WTC11 (cell line): Measurements from ENCODE around the gene DUSP6. TPM values are rescaled to one million over a fixed set of nuclear protein-coding genes. Genes with fewer than 3 reads are reported as not detected.
A peak's percentile ranks its signal among the peaks of the same experiment; 100 is the strongest.

Experiments used
- ATAC-seq: fragments of 200-7000 bp; cut with Tn5 transposase; 2 replicates; pipeline ENCODE4 v1.10.0; 2021; ENCODE audit warnings: mild to moderate bottlenecking, moderate library complexity
- CTCF ChIA-PET: fragments of 300-600 bp; sonication (Branson Sonifier 250); formaldehyde crosslinking; loops from one replicate; lab custom pipeline; 2021; ENCODE audit warnings: antibody characterized with exemption; lab: Charles Lee
- POLR2A ChIA-PET: fragments of 350-600 bp; sonication (Branson Sonifier 250); formaldehyde crosslinking; loops from one replicate; lab custom pipeline; 2021; ENCODE audit warnings: antibody characterized with exemption; lab: Charles Lee
- DNase-seq: peaks from one replicate; pipeline ENCODE4 v3.0.0; 2021; ENCODE audit warnings: low spot score
- H3K27ac Mint-ChIP-seq: 2 replicates; pipeline ENCODE4 v1.8.0; 2021; ENCODE audit warnings: mixed read lengths
- H3K27me3 Mint-ChIP-seq: 2 replicates; pipeline ENCODE4 v1.8.0; 2021; ENCODE audit warnings: low read depth, mild to moderate bottlenecking, moderate library complexity, mixed read lengths
- H3K36me3 Mint-ChIP-seq: 2 replicates; pipeline ENCODE4 v1.8.0; 2021; ENCODE audit warnings: mixed read lengths
- H3K4me1 Mint-ChIP-seq: 2 replicates; pipeline ENCODE4 v1.8.0; 2022; ENCODE audit warnings: mixed read lengths
- H3K4me3 Mint-ChIP-seq: 2 replicates; pipeline ENCODE4 v1.8.0; 2021; ENCODE audit warnings: mild to moderate bottlenecking, moderate library complexity, mixed read lengths
- H3K9me3 Mint-ChIP-seq: 2 replicates; pipeline ENCODE4 v1.8.0; 2021; ENCODE audit warnings: mixed read lengths
- AFF4 ChIP-seq: sonication (generic); formaldehyde crosslinking; IDR thresholded peaks from 2 replicates; pipeline ENCODE4 v1.8.1; 2023; ENCODE audit warnings: mild to moderate bottlenecking, missing genetic modification reagents, borderline replicate concordance
- CREM ChIP-seq: sonication (generic); formaldehyde crosslinking; IDR thresholded peaks from 2 replicates; pipeline ENCODE4 v1.8.1; 2022; ENCODE audit warnings: mild to moderate bottlenecking, missing genetic modification reagents, moderate library complexity
- ETV6 ChIP-seq: sonication (generic); formaldehyde crosslinking; IDR thresholded peaks from 2 replicates; pipeline ENCODE4 v1.8.1; 2022; ENCODE audit warnings: mild to moderate bottlenecking, missing genetic modification reagents
- MYBL2 ChIP-seq: sonication (generic); formaldehyde crosslinking; IDR thresholded peaks from 2 replicates; pipeline ENCODE4 v1.8.1; 2023; ENCODE audit warnings: mild to moderate bottlenecking, moderate library complexity, missing genetic modification reagents
- OVOL2 ChIP-seq: fragments of 250-450 bp; sonication (Bioruptor Pico); IDR thresholded peaks from 2 replicates; pipeline ENCODE4 v1.9.0; 2021; ENCODE audit warnings: mild to moderate bottlenecking, borderline replicate concordance
- PRDM15 ChIP-seq: sonication (generic); formaldehyde crosslinking; IDR thresholded peaks from 2 replicates; pipeline ENCODE4 v1.8.0; 2022; ENCODE audit warnings: missing genetic modification reagents
- PREB ChIP-seq: sonication (generic); formaldehyde crosslinking; IDR thresholded peaks from 2 replicates; pipeline ENCODE4 v1.8.1; 2022; ENCODE audit warnings: mild to moderate bottlenecking, missing genetic modification reagents, moderate library complexity, borderline replicate concordance
- SMAD3 ChIP-seq: sonication (generic); formaldehyde crosslinking; IDR thresholded peaks from 2 replicates; pipeline ENCODE4 v1.8.0; 2022; ENCODE audit warnings: missing genetic modification reagents, mild to moderate bottlenecking, borderline replicate concordance
- SOX15 ChIP-seq: fragments of 250-450 bp; sonication (Bioruptor Pico); IDR thresholded peaks from 2 replicates; pipeline ENCODE4 v1.9.0; 2021; ENCODE audit warnings: mild to moderate bottlenecking
- STAT6 ChIP-seq: sonication (generic); formaldehyde crosslinking; conservative IDR thresholded peaks from 2 replicates; pipeline ENCODE4 v1.8.1; 2023; ENCODE audit warnings: mild to moderate bottlenecking, low read depth, missing genetic modification reagents, moderate library complexity
- TP53 ChIP-seq: sonication (generic); formaldehyde crosslinking; IDR thresholded peaks from 2 replicates; pipeline ENCODE4 v1.8.1; 2023; ENCODE audit warnings: mild to moderate bottlenecking, missing genetic modification reagents
- ZNF281 ChIP-seq: sonication (generic); formaldehyde crosslinking; IDR thresholded peaks from 2 replicates; pipeline ENCODE4 v1.8.0; 2023; ENCODE audit warnings: mild to moderate bottlenecking, missing genetic modification reagents
- ZNF532 ChIP-seq: fragments of 250-450 bp; sonication (Bioruptor Pico); IDR thresholded peaks from 2 replicates; pipeline ENCODE4 v1.9.0; 2021; ENCODE audit warnings: mild to moderate bottlenecking, borderline replicate concordance
- total RNA-seq: library from RNA; stranded (reverse); gene quantifications from 3 replicates; pipeline ENCODE4 v1.2.3, GENCODE V29; 2021

Gene DUSP6
- total RNA-seq, 1 experiment from 2014 or later, result 245 TPM

GRCh38 chr12:89401433-89402058 is 49.2 kb upstream of the DUSP6 start (continued):
- no peak for TF ChIP-seq SMAD3 (CRISPR knock-in tag)
- no peak for TF ChIP-seq ZNF281 (CRISPR knock-in tag)
- no peak for TF ChIP-seq STAT6

GRCh38 chr12:89400415-89400814 is 48.1 kb upstream of the DUSP6 start:
- Mint-ChIP-seq H3K9me3 (peaks cover 13% of the 10 kb centered on the region), H3K4me3 (no peak overlapping the region), H3K36me3 (peaks cover 2% of the 10 kb centered on the region; the same call in 1 of the 2 replicates), H3K27ac (no peak overlapping the region), H3K4me1 (peaks cover 11% of the 10 kb centered on the region), H3K27me3 (no peaks in the 10 kb centered on the region)
- ATAC-seq (no peak), DNase-seq (no peak)
- POLR2A ChIA-PET, result interaction anchor here (0.7 kb wide), 1 partner anchor 667 kb away, joined by 5 read pairs; no protein-coding TSS in a partner anchor
- no peak for TF ChIP-seq TP53 (CRISPR knock-in tag)
- TF ChIP-seq ETV6, result no peak
- no peak for TF ChIP-seq SOX15
- TF ChIP-seq PRDM15 (CRISPR knock-in tag), result no peak
- TF ChIP-seq MYBL2 (CRISPR knock-in tag), result no peak
- no peak for TF ChIP-seq CREM (CRISPR knock-in tag)
- TF ChIP-seq PREB (CRISPR knock-in tag), result no peak
- CTCF ChIA-PET, result no interaction called here

- Mint-ChIP-seq H3K27me3 (no peaks in the 10 kb centered on the region), H3K27ac (peak overlapping the region; percentile 59; the same call in 1 of the 2 replicates), H3K4me1 (peaks cover 11% of the 10 kb centered on the region), H3K36me3 (peaks cover 2% of the 10 kb centered on the region; the same call in 1 of the 2 replicates), H3K4me3 (no peak overlapping the region), H3K9me3 (peaks cover 8% of the 10 kb centered on the region)
- ChIA-PET POLR2A (no interaction called here), CTCF (interaction anchor here (0.6 to 0.7 kb wide), 2 partner anchors 41 to 590 kb away, joined by 3 read pairs; no protein-coding TSS in a partner anchor)
- peak; percentile 75 for ATAC-seq
- DNase-seq, result no peak
- TF ChIP-seq ZNF532 (CRISPR knock-in tag), result no peak
- TF ChIP-seq AFF4 (CRISPR knock-in tag), result no peak
- no peak for TF ChIP-seq OVOL2
These were observed 43.4 kb upstream of the DUSP6 start for GRCh38 chr12:89395712-89396111.
